Measurements from ENCODE around the gene SREK1.
A peak's percentile ranks its signal among the peaks of the same experiment; 100 is the strongest.

GRCh38 chr5:66143473-66144073 is 527 bp upstream of the SREK1 start:
- no peak for TF ChIP-seq CTCF (conservative IDR thresholded peaks at IDR 0.05)
- TF ChIP-seq ZFX (IDR thresholded peaks at IDR 0.05) = peak; percentile 57
